DMS 273 treated with DMSO at 0.1 percent for 48 hours (cell line): ENCODE measurements around the gene SERPINB5.

ENCODE experiments used
- DNase-seq: peaks from one replicate; lab custom pipeline; 2025; lab: John Stamatoyannopoulos, UW

Gene SERPINB5

GRCh38 chr18:63470751-63471150 lies 6.0 kb upstream of the SERPINB5 start:
- no peak for DNase-seq

GRCh38 chr18:63472380-63472779 lies 4.4 kb upstream of the SERPINB5 start:
- no peak for DNase-seq

GRCh38 chr18:63477200-63477599 lies 442 bp downstream of the SERPINB5 start:
- no peak for DNase-seq

- no peak for DNase-seq
These were observed 1.2 kb downstream of the SERPINB5 start for GRCh38 chr18:63477968-63478367.

GRCh38 chr18:63479826-63480225 lies 3.1 kb downstream of the SERPINB5 start:
- no peak for DNase-seq

GRCh38 chr18:63480476-63480875 lies 3.7 kb downstream of the SERPINB5 start:
- DNase-seq, result no peak

- DNase-seq, result no peak
These were observed 4.2 kb downstream of the SERPINB5 start for GRCh38 chr18:63480915-63481314.

GRCh38 chr18:63487676-63488075 lies 10.9 kb downstream of the SERPINB5 start:
- no peak for DNase-seq

GRCh38 chr18:63488160-63488559 lies 11.4 kb downstream of the SERPINB5 start:
- no peak for DNase-seq

- no peak for DNase-seq
These were observed 16.1 kb downstream of the SERPINB5 start for GRCh38 chr18:63492851-63493250.

GRCh38 chr18:63495675-63496074 lies 18.9 kb downstream of the SERPINB5 start:
- no peak for DNase-seq

GRCh38 chr18:63505566-63506335 lies 29.0 kb downstream of the SERPINB5 start:
- no peak for DNase-seq

GRCh38 chr18:63506336-63506646 lies 29.5 kb downstream of the SERPINB5 start:
- no peak for DNase-seq

- no peak for DNase-seq
These were observed 31.8 kb downstream of the SERPINB5 start for GRCh38 chr18:63508596-63508995.

- no peak for DNase-seq
These were observed 34.5 kb downstream of the SERPINB5 start for GRCh38 chr18:63511285-63511684.

GRCh38 chr18:63514326-63514725 lies 37.6 kb downstream of the SERPINB5 start:
- DNase-seq, result no peak

GRCh38 chr18:63514888-63515678 lies 38.3 kb downstream of the SERPINB5 start:
- no peak for DNase-seq

GRCh38 chr18:63515801-63516200 lies 39.0 kb downstream of the SERPINB5 start:
- DNase-seq, result no peak

GRCh38 chr18:63518178-63519012 lies 41.6 kb downstream of the SERPINB5 start:
- DNase-seq, result peak; percentile 18

GRCh38 chr18:63520053-63520685 lies 43.4 kb downstream of the SERPINB5 start:
- no peak for DNase-seq

- DNase-seq, result no peak
These were observed 46.9 kb downstream of the SERPINB5 start for GRCh38 chr18:63523660-63524059.

- no peak for DNase-seq
These were observed 50.5 kb downstream of the SERPINB5 start for GRCh38 chr18:63527251-63527650.
